ENCODE results near the gene RASIP1.
"Not testable (repeated sequence)": the region's sequence is repeated elsewhere in the genome, so short reads cannot be mapped to it uniquely, and the experiment has no call there.

RASIP1 gene

DNA sequence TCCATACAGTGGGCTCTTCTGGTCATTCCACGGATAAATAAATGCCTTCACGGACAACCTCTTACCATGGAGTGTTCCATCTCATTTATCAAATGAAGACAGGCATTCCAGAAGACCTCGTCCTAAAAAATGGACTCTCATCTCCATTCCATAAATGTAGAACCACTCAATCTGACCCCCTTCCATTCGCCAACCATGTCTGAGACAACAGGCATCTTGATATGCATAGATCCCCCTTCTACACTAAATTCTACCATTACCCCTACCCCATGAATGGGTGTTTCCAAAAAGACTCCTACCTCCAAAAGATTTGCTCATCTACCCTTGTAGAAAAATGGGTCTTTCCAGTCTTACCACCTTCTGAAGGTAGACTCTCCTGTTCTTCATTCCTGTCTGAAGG is 9.0 kb downstream of the RASIP1 start:
- no peak for DNase-seq

DNA sequence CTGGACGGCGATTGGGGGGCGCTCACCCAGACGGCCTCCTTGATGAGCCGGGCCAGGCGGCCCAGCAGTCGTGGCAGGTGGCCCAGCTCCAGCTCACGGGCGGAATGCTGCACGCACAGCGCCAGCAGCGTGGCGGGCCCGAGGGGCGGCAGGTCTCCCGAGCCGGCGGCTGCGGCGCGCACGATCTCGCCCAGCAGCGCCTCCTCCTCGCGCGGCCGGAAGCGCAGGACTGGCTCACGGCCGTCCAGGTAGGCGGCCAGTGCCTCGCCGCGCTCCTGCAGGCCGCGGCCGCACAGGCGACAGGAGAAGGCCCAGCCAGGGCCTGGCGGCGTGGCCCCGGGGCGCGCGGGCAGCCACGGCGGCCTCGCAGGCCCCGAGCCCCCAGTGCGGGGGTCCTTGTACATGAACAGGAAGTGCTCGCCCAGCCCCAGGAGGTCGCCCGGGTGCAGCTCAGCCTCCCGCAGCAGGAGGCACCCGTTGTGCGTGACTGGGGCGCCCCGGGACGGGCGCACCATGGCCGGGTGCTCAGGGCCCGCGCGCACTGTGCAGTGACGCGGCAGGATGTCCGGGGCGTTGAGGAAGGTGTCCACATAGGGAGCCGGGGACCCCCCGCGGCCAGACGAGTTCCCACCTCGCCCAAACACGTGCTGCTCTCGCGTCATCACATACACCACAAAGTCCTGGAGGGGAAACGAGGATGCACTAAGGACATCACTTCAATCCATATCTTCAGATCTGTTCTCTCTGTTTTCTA is 11.3 kb downstream of the RASIP1 start:
- DNase-seq, result no peak

DNA sequence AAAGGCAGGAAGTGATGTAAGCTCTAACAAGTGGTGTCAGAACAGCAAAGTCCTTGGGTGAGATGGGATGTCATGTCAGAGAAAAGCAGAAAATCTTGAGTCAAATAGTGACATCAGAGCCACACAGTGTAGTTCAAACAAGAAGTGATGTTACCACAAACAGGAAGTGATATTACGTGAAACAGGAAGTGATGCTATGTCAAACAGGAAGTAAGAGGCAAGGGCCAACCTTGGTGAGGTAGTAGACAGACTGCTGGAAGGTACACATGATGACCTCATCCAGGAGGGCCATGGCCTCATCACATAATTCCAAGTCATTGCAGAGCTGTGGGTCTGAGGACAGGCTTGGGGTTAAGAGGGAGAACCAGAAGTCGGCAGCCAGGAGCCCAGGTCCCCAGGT is 13.9 kb downstream of the RASIP1 start:
- DNase-seq, result no peak

DNA sequence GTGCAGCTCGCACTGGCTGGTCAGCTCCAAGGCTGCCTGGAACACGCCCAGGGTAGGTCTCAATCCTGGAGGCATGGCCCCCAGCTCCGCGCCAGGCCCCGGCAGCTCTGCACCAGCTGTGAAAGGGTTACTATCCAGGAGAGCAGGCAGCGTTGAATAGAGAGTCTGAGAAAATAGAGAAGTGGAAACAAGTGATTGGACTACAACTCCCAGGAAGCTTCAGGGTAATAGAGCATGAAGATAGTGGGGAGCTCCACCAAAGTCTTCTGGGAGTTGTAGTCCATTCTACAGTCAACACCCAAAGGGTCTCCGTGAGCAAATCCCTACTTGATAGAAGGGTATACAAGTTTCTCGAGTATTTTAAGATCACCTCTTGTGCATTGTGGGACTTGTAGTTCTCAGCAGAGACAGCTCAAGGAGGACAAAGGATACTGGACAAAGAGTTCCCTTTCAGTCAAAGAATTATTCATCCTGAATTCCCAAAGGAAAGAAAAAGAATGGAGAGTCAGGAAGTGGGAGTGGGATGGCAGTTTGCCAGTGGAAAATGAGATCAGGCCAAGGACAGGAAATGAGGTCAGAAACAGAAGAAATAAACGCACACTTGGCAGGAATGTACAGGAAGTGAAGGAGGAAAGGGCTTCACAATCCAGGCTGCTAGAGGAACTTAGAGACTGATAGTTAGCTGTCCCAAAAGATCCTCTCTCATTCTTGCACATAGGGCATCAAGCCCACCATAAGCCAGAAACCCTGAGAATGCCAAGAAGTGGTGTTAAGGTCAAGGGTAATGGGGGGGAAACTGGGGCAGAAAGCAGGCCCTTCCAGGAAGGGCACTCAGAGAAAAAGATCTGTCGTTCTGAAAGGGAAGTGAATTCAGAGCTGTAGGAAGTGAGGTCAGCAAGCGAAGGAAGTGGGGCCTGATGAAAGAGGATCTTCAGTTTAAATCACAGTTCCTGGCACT is 15.3 kb downstream of the RASIP1 start:
- peak in 1 of 2 donors; percentile 58 for DNase-seq

DNA sequence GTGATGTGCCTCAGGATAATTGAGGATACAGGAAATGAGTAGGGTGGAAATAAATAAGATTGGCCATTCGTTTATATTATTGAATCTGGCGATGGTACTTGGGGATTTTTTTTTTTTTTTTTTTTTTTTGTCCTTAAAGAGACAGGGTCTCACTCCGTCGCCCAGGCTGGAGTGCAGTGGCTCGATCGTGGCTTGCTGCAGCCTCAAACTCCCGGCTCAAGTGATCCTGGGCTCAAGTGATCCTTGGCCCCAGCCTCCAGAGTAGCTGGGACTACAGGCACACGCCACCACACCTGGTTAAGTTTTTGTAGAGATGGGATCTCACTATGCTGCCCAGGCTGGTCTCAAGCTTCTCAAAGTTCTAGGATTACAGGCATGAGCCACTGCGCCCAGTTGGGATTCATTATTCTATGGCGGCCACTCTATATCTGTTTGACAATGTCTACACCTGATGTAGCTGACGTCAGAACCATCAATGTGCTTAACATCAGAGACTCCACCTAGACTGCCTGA is 18.2 kb downstream of the RASIP1 start:
- no peak for DNase-seq

DNA sequence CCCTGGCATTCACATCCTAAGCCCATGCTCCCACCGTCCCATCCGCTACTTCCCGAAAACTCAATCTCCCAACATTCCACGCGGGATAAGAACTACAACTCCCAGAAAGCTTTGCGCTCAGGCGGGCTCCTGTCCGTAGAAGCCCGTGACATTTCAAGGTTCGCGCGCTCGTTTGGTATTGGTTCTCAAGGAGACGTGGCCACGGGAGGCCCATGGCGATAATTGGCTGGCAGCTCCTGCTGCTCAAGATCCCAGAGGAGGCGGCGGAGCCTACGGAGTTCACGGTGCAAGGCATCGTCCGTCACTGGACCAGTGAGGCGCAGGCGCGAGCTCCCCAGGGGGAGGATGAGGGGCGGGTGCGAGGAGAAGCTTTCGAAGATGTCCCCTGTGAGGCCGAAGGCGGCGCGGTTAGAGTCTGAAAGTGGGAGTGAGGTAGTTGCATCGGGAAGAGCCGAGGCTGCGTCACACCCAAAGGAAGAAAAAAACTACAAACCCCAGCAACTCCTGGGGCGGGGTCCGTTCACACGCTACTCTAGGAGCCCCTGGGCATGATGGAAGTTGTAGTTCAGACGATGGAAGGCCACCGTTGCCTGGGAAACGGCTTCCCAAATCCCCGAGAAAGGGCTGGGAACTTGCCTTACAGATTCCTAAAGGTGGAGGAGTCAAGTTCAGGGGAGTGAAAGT is 19.7 kb downstream of the RASIP1 start:
- DNase-seq, result peak; percentile 98 to 99

DNA sequence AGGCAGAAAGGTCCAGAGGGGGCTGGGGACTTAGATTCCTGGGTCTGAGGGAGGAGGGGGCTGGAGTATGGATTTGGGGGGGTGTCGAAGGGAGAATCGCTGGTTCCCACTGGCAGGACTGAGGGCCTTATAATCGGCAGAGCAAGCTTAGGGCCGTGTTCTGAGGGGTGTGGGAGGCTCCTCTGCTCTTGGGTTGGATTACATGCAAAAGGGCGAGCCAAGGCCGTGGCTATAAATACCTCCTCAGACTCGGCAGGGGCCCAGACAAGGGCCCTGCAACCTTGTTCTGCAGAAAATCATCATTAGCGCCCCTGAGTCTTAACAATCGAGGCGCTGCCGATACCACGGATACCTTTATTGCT is 20.2 kb downstream of the RASIP1 start:
- no peak for DNase-seq

DNA sequence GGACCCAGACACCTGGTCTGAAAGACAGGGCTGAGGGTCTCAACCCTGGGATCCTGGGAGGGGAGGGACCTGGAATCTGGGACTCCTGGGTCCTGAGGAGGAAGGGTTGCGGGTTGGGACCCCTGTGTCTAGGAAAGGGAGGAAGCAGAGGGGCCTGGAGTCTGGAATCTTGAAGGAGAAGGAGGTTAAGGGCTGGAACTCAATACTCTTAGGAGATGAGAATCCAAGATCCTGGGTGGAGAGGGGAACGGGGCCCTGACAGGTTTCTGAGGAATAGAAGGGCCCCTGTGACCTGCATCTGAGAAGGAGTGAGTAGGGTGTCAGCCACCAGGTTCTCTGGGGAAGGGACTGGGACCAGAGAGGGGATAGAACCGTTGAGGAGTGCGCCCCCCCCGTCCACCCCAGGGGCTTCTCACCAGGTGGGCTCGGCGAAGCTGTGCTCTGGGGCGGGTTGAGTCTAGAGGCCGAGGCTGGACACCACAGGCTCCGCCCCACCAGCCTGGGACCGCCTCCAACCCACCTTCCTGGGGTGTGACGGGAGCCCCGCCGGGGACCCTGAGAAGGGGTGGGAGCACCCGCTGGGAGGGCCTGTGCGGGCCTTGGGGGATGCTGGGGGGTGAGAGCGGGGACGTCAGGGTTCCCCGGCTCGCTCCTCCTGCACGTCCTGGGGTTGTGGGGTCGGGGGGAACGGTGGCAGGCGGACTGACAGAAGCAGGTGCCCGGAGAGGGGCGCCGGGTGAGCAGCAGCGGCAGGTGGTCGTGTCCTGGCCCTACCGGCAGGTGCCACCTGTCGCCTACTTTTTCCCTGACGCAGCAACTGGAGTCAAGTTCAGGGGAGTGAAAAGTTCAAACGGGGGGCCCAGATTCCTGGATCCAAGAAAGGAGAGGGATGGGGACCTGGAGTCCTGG is 20.9 kb downstream of the RASIP1 start, which contains the start of gene MAMSTR:
Gene MAMSTR (minus strand): TSS at position 463 of the 909 bp plus-strand sequence. CDS start 694 bp downstream, outside the sequence.
- DNase-seq, result no peak

DNA sequence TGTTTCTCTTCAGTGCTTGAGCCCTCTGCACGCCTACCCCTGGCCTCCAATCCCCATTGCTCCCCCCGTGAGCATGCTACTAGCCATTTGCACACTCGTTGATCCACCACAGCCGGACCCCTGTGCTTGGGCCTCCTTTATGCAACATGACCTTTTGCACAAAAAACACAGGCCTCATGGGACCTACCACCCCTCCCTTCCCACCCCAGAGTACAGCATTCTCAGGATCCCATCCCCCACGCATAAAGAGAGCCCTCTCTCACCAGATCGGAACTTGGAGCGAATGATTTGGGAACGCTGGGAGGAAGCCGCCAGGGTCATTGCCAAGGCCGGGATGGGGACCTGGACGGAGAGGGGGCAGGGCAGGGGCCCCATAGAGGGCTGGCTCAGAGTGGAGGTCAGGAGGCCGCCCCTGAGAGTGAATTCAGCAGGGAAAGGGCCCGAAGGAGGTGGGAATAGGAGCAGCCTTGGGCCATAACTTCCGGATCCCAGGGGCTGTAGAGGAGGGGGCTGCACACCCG is 21.6 kb downstream of the RASIP1 start:
- no peak for DNase-seq

DNA sequence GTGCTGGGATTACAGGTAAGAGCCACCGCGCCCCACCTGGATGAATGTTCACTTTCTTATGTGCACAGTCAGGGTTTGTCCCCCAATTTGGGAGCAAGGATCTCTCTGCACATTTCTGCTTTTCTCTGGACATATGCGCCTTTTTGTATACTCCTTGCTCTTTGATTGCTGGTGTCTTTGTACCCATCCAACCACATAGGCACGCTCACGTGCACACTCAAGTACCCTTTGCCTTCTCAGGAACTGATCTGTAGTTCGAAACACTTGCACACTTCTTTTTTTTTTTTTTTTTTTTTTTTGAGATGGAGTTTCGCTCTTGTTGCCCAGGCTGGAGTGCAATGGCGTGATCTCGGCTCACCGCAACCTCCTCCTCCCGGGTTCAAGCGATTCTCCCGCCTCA is 22.3 kb downstream of the RASIP1 start:
- not testable (repeated sequence) for DNase-seq

DNA sequence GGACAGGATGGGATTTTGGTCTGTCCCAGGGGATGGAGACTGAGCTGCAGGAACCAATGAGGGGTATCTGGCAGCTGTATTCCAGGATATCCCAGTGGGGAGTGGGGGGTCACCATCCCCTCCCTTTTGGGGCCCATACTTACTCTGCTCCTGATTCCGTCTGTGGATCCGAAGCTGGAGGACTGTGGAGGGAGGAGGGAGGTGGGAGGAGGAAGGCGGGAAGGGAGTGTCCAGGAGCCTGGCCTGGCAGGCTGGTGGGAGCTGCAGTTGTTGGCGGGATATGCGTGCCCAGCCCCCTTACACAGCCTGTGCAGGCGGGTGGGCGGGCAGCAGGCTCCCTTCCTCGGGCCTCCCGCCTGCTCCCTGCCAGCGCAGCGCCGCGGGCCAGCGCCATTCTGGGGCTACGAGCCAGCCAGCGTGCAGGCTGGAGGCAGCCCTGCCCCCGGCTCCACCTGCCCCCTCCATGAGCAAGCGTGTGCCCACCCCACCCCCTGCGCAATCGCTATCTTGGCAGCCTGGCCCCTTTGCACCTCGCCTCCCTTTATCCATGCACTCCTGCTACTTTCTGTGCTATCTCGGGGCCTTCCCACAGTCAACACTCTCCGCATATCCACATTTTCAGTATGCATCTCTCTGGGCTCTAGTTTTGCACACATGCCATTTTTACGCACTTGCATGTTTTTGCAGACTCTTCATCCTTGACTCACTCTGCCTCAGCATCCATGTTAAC is 23.7 kb downstream of the RASIP1 start:
- DNase-seq, result peak; percentile 59 to 78

DNA sequence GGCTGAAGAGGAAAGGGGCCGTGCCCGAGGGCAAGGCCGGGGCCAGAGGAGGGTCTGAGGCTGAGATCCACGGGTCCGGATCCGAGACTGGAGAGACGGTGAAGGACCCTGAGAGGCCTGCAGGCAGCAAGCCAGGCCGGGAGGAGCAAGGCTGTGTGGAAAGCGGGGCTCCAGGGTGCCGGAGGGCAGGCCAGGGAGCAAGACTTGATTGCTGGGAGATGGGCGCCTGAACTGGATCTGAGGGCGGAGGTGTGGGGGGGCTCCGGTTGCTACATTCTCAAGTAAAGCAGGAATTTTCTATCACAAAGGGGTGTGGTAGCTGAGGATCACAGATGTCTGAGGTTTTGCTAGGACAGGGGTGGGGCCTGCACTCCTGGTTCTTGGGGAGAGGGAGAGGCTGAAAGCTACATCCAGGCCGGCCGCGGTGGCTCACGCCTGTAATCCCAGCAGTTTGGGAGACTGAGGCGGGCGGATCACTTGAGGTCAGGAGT is 24.7 kb downstream of the RASIP1 start:
- no peak for DNase-seq

DNA sequence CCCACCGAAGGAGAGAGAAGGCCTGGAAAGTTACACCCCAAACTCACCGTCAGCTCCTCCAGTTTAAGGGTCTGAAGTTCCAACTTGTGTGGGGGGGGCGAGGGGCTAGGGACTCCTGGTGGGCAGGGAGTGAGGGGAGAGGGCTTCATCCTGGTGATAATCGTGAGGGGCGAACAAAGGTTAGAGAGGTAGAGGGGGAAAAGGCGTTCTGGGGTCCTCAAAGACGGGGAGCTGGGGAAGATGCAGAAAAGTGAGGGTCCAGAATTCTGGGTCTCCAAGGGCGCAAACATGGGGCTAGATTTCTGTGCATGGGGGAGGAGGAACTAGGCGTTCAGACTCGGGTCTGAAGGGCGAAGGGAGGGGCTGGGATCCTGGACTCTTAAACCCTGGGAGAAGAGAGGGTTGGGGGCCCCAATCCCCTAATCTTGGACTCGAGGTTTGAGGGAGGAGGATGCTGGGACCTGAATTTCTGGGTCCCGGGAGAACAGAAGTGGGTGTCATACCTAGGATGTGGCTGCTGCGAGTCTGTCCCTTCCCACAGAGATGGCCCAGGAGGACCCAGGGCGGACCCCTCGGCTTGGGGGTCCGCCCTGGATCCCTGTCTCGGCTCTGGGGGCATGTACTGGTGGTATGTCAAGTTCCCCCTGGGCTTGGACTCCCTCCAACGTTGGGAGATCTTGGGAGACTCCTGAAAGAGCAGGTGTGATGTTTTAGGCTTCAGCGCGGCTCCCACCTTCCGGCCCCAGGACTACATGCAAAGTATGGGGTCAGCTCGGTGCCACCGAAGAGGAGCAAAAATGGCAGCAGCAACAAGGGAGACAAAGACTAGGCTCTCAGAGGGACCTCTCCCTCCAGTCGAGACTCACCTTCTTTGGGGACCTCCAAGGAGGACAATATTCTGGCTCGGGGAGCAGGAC is 25.4 kb downstream of the RASIP1 start:
- DNase-seq, result no peak

DNA sequence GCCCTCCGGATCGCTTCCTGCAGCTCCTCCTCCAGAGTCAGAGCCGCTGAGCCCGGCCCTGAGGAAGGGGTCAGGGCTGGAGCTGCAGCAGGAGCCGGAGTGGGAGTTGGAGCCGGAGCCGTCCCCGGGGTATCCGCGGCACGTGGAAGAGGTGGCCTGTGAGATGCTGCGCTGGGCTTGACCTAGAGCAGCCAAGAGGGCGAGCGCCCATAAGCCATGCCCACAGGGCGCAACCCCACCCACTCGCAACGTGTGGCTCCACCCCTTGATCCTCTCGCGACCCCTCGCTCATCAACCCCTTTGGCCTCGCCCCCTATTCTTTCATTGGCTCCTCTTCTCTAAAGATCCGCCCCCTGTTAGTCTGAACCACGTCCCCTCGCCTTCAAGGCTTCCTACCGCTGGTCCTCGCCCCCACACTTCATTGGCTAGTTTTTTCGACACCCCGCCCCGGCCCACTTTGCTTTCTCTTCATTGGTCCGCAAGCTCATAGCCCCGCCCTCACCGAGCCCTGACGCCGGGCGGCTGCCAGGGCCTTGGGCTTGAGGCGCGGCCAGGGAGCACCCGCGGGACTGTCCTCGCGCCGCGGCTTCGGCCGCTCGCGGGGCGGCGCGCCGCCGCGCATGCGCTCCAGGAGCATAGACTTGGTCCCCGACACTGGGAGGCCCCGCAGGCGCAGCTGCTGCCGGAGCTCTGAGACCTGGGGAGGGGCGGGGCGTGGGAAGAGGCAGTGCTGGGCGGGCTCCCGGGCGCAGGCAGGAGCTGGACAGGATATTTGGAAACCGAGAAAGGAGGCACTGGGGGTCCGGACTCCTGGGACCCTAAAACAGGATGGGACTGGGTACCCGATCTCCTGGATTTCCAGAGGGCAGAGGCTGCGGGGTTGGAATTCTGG is 26.3 kb downstream of the RASIP1 start:
- DNase-seq, result peak; percentile 99 to 100

DNA sequence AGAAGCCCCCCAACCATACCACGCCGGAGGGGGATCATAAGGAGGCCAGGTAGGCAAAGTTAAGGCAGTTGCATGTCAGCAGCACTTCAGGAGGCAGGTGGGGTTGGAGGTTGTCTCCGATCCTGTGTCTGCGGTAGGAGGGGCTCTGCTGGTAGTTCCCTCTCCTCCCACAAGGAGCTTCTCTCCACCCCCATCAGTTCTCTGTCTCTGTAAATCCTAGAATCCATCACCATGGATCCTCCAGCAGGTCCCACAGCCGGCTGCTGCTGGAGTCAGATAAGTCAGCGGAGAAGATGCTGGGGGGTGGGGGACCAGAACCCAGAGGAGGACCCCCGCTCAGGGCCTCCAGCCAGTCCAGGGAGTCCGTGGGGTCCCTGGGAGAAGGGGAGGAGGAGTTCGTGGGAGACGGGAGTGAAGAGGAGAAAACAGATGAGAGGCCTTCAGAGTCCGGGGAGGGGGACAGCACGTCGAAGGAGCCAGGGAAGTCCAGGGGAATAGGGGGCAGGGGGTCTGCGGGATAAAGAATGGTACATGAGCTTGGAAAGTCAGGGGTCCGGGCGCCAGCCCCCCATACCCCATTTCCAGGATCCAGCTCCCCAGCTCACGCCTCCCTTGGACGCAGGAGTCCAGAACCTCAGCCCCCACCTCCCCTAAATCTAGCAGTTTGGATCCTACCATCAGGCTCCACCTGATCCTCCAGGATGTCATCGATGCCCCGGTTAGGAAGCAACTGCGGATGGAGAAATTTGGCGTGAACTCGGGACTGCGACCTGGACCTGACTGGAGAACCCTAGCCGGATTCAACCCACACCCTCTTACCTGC is 27.2 kb downstream of the RASIP1 start:
- no peak for DNase-seq

DNA sequence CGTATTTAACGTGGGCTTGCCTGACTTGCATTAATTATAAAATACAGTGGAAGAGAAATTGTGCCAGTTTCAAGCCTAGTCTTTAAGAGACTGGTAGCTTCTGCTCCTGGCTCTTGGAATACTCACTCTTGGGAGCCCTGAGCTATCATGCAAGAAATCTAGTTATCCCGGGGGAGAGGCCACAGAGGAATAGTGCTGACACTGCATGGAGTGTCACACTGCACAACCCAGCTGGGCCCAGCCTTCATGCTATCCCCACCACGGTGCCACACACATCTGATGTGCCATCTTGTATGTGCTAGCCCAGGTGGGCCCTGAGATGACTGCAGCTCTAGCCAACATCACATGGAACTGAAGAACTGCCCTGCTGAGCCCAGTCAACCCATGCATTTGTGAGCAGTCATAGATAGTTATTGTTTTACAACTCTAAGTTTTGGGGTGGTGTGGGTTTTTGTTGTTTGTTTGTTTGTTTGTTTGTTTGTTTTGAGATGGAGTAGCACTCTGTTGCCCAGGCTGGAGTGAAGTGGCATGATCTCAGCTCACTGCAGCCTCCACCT is 29.2 kb downstream of the RASIP1 start:
- DNase-seq, result no peak

DNA sequence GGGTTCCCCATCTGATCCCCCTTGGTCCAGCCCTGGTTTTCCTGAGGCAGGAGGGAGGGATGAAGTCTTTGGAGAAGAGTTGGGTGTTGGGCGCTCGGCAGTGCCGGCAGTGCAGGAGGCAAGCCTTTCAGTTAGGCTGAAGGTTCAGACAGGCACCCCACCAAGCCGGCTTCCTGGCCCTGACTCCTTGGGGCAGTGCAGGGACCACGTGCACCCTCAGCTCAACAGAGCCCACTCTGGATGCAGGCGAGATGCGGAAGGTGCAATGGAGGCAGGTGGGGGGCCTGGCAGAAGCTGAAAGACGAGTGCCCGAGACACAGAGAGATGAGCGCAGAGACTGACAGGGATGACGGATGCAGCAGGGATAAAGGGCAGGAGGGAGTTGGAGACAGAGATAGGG is 31.9 kb downstream of the RASIP1 start:
- DNase-seq, result no peak

Data from hippocampal formation (tissue), 2 donors.